PFSK-1 (cell line): ENCODE measurements around the gene USP24.

Source experiments
- FOXP2 ChIP-seq: optimal IDR thresholded peaks from 2 replicates; pipeline ENCODE3; 2011; ENCODE audit warnings: borderline replicate concordance, control low read depth, inconsistent platforms; ENCODE audit not compliant: insufficient read depth; ENCODE audit errors: extremely low read length, extremely low read depth
- POLR2AphosphoS5 ChIP-seq: IDR thresholded peaks from 2 replicates; pipeline ENCODE4 v1.6.1; 2012; ENCODE audit warnings: low read depth, mild to moderate bottlenecking, control low read depth, low read length, moderate library complexity
- SIN3A ChIP-seq: IDR thresholded peaks from 2 replicates; pipeline ENCODE4 v1.6.1; 2012; ENCODE audit warnings: mild to moderate bottlenecking, low read length, moderate library complexity, borderline replicate concordance; ENCODE audit not compliant: insufficient read depth
- TAF1 ChIP-seq: IDR thresholded peaks from 2 replicates; pipeline ENCODE4 v1.6.1; 2012; ENCODE audit warnings: low read length, control low read depth, borderline replicate concordance; ENCODE audit not compliant: insufficient read depth
- TF ChIP-seq, protein P1 (sequence below), 2 experiments: IDR thresholded peaks; 2 replicates each; pipeline versions ENCODE4 v1.6.1 to v1.8.0; 2011 to 2012; ENCODE audit warnings: low read depth in 2 of 2, low read length in 2 of 2, control low read depth in 1 of 2, inconsistent platforms in 1 of 2, mild to moderate bottlenecking in 1 of 2, moderate library complexity in 1 of 2; ENCODE audit not compliant: insufficient read depth in 1 of 2

Gene USP24

GRCh38 chr1:55217226-55217986 lies 2.2 kb upstream of the USP24 start:
- peak; percentile 17; the same call in 1 of the 2 replicates for TF ChIP-seq TAF1
- no peak for TF ChIP-seq POLR2AphosphoS5
- peak; percentile 63; the same call in 1 of the 2 replicates for TF ChIP-seq SIN3A
- TF ChIP-seq, protein P1, sequence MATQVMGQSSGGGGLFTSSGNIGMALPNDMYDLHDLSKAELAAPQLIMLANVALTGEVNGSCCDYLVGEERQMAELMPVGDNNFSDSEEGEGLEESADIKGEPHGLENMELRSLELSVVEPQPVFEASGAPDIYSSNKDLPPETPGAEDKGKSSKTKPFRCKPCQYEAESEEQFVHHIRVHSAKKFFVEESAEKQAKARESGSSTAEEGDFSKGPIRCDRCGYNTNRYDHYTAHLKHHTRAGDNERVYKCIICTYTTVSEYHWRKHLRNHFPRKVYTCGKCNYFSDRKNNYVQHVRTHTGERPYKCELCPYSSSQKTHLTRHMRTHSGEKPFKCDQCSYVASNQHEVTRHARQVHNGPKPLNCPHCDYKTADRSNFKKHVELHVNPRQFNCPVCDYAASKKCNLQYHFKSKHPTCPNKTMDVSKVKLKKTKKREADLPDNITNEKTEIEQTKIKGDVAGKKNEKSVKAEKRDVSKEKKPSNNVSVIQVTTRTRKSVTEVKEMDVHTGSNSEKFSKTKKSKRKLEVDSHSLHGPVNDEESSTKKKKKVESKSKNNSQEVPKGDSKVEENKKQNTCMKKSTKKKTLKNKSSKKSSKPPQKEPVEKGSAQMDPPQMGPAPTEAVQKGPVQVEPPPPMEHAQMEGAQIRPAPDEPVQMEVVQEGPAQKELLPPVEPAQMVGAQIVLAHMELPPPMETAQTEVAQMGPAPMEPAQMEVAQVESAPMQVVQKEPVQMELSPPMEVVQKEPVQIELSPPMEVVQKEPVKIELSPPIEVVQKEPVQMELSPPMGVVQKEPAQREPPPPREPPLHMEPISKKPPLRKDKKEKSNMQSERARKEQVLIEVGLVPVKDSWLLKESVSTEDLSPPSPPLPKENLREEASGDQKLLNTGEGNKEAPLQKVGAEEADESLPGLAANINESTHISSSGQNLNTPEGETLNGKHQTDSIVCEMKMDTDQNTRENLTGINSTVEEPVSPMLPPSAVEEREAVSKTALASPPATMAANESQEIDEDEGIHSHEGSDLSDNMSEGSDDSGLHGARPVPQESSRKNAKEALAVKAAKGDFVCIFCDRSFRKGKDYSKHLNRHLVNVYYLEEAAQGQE (IDR thresholded peaks at IDR 0.05; ENCODE audit: insufficient read depth in 1 of 2, low read depth in 2 of 2, low read length in 2 of 2), result no peak
- no peak for TF ChIP-seq FOXP2

DNA sequence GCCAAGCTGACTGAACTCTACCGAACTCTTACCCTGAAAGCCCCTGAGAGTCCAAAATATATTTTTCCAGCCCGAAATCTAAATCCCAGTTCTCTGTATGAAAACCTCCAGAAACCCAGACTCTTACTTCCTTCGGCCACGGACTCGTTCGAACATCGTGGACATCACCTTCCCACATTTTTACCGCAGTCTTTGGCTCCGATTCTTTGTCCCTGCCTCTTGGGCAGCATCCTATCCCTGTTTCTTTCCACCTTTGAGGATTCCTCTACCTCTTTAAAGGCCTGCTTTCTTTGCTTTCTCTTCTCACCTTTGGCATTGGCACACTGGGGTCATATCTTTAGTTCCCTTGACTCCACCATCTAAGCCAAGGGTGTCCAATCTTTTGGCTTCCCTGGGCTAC lies 932 bp upstream of the USP24 start:
- no peak for TF ChIP-seq TAF1
- no peak for TF ChIP-seq SIN3A
- no peak for TF ChIP-seq FOXP2
- TF ChIP-seq, protein P1 (IDR thresholded peaks at IDR 0.05; ENCODE audit: insufficient read depth in 1 of 2, low read depth in 2 of 2, low read length in 2 of 2), result no peak
- TF ChIP-seq POLR2AphosphoS5, result no peak

GRCh38 chr1:55214934-55215193 lies 300 bp downstream of the USP24 start:
- TF ChIP-seq, protein P1 (IDR thresholded peaks at IDR 0.05; ENCODE audit: insufficient read depth in 1 of 2, low read depth in 2 of 2, low read length in 2 of 2), result no peak
- no peak for TF ChIP-seq POLR2AphosphoS5
- TF ChIP-seq SIN3A, result no peak
- TF ChIP-seq FOXP2, result no peak
- no peak for TF ChIP-seq TAF1

GRCh38 chr1:55214212-55214933 lies 791 bp downstream of the USP24 start:
- TF ChIP-seq FOXP2, result no peak
- TF ChIP-seq SIN3A, result no peak
- TF ChIP-seq, protein P1 (IDR thresholded peaks at IDR 0.05; ENCODE audit: insufficient read depth in 1 of 2, low read depth in 2 of 2, low read length in 2 of 2), result no peak
- no peak for TF ChIP-seq TAF1
- TF ChIP-seq POLR2AphosphoS5, result no peak
